Small intestine (tissue), 7 donors: Measurements from ENCODE around the gene SLC6A7. TPM values are rescaled to one million over a fixed set of nuclear protein-coding genes. Genes with fewer than 3 reads are reported as not detected.
A peak's percentile ranks its signal among the peaks of the same experiment; 100 is the strongest.

Experiments used
- DNase-seq, 2 donors: peaks; one replicate each; pipeline versions ENCODE4 v3.0.0 to v3.0.0-alpha.2; 2013
- FAIRE-seq: peaks from 2 replicates; lab custom pipeline; 2012; peaks lifted over from hg19 to GRCh38; lab: Jason Lieb, UNC
- H3K27ac ChIP-seq, 3 donors: one replicate each; pipeline ENCODE4 v1.5.1; 2013; ENCODE audit warnings: low read length in 2 of 3, mild to moderate bottlenecking in 2 of 3, control low read depth in 1 of 3, inconsistent platforms in 1 of 3, low read depth in 1 of 3, moderate library complexity in 1 of 3
- H3K27me3 ChIP-seq, 3 donors: one replicate each; pipeline ENCODE4 v1.6.1; 2013; ENCODE audit warnings: low read length in 3 of 3, inconsistent platforms in 1 of 3; ENCODE audit not compliant: control insufficient read depth in 3 of 3, insufficient read depth in 3 of 3
- H3K36me3 ChIP-seq, 3 donors: one replicate each; pipeline ENCODE4 v1.6.1; 2013; ENCODE audit warnings: low read length in 3 of 3, inconsistent platforms in 1 of 3, low read depth in 1 of 3, mild to moderate bottlenecking in 1 of 3, moderate library complexity in 1 of 3; ENCODE audit not compliant: control insufficient read depth in 3 of 3, insufficient read depth in 2 of 3
- H3K4me1 ChIP-seq, 3 donors: one replicate each; pipeline ENCODE4 v1.6.1; 2013; ENCODE audit warnings: low read length in 2 of 3, inconsistent platforms in 1 of 3, low read depth in 1 of 3, mild to moderate bottlenecking in 1 of 3, moderate library complexity in 1 of 3; ENCODE audit not compliant: control insufficient read depth in 3 of 3, insufficient read depth in 2 of 3
- H3K4me3 ChIP-seq, 3 donors: one replicate each; pipeline ENCODE4 v1.5.1; 2013; ENCODE audit warnings: low read length in 3 of 3, control low read depth in 1 of 3, inconsistent platforms in 1 of 3, low read depth in 1 of 3, mild to moderate bottlenecking in 1 of 3, moderate library complexity in 1 of 3
- H3K9me3 ChIP-seq, 2 donors: one replicate each; pipeline ENCODE4 v1.6.1; 2013; ENCODE audit warnings: low read depth in 1 of 2, low read length in 1 of 2; ENCODE audit not compliant: control insufficient read depth in 2 of 2, insufficient read depth in 1 of 2
- WGBS, 3 donors: extraction: QIAGEN DNeasy Blood & Tissue Kit; methylation state at CpG; one replicate each; pipeline ENCODE4 v1.1.7; 2013; 5-methylcytosine and 5-hydroxymethylcytosine counted together
- polyA plus RNA-seq, 4 donors: library from polyadenylated mRNA; stranded (reverse) in 3 of 4; unstranded in 1 of 4; fragments of 200-250 nt in 3 of 4; fragments of 120-200 nt in 1 of 4; gene quantifications; one replicate each; pipeline versions ENCODE4 v1.2.1 to v1.2.3, GENCODE V29; 2013
- donor health status: healthy with polysubstance abuse.
- donor health status: control.
- donor health status: control.
- donor health status: Bipolar disorder and iron deficiency.
- donor health status: healthy.

SLC6A7 gene
- polyA plus RNA-seq, 4 donors, result 0.81 to 7.1 (median 2.2) TPM

GRCh38 chr5:150184990-150185912 is 4.6 kb upstream of the SLC6A7 start:
- 19 to 61% (median 30%) methylated on average over 12 of the region's 12 CpGs for WGBS, 3 donors
- Histone ChIP-seq H3K27me3 (peaks cover 0 to 8% (median 0%) of the 10 kb centered on the region in 3 donors), H3K9me3 (no peaks in the 10 kb centered on the region), H3K4me1 (peaks cover 20 to 97% (median 24%) of the 10 kb centered on the region in 3 donors), H3K36me3 (peaks cover 0 to 61% (median 3%) of the 10 kb centered on the region in 3 donors), H3K27ac (peak overlapping the region; percentile 92 to 93 (median 93)), H3K4me3 (no peak overlapping the region)
- peak; percentile 96 to 98 for DNase-seq
- FAIRE-seq, result no peak

DNA sequence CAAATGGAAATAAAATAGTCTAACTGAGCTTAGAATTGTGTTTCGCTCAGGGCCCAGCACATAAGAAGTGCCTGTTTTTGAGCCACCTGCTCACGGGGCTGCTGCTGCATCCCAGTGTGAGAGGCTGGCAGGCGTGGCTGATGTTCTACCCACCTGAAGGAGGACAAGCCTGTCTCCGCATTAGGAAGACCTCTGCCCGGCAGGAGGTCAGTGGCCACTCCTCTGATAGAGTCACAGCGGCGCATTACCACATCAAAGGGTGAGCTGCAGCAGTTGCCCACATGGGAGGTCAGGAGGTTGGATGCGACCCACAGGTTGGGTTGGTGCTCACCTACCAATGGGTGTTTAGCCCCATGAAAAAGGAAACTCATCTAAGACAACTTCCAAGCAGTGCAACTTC is 3.7 kb upstream of the SLC6A7 start:
- H3K9me3 ChIP-seq, result no peaks in the 10 kb centered on the region
- H3K36me3 ChIP-seq, result peaks cover 0 to 54% (median 3%) of the 10 kb centered on the region in 3 donors
- peak overlapping the region; percentile 77 to 93 (median 82) for H3K27ac ChIP-seq
- DNase-seq, result no peak
- peaks cover 20 to 97% (median 21%) of the 10 kb centered on the region in 3 donors for H3K4me1 ChIP-seq
- no peak for FAIRE-seq
- 50 to 77% (median 74%) methylated on average over 8 of the region's 8 CpGs for WGBS, 3 donors
- peaks cover 0 to 15% (median 0%) of the 10 kb centered on the region in 3 donors for H3K27me3 ChIP-seq
- H3K4me3 ChIP-seq, result no peak overlapping the region

- Histone ChIP-seq H3K27me3 (peaks cover 0 to 15% (median 0%) of the 10 kb centered on the region in 3 donors), H3K9me3 (no peaks in the 10 kb centered on the region), H3K4me1 (peaks cover 17 to 89% (median 20%) of the 10 kb centered on the region in 3 donors), H3K36me3 (peaks cover 0 to 48% (median 3%) of the 10 kb centered on the region in 3 donors), H3K27ac (peak overlapping the region; percentile 77 to 93 (median 82)), H3K4me3 (no peak overlapping the region)
- FAIRE-seq (no peak), DNase-seq (peak in 1 of 2 donors; percentile 53)
- WGBS, 3 donors, result 31 to 44% (median 43%) methylated on average over 4 of the region's 4 CpGs
Observed at GRCh38 chr5:150186897-150187296, 3.0 kb upstream of the SLC6A7 start.

DNA sequence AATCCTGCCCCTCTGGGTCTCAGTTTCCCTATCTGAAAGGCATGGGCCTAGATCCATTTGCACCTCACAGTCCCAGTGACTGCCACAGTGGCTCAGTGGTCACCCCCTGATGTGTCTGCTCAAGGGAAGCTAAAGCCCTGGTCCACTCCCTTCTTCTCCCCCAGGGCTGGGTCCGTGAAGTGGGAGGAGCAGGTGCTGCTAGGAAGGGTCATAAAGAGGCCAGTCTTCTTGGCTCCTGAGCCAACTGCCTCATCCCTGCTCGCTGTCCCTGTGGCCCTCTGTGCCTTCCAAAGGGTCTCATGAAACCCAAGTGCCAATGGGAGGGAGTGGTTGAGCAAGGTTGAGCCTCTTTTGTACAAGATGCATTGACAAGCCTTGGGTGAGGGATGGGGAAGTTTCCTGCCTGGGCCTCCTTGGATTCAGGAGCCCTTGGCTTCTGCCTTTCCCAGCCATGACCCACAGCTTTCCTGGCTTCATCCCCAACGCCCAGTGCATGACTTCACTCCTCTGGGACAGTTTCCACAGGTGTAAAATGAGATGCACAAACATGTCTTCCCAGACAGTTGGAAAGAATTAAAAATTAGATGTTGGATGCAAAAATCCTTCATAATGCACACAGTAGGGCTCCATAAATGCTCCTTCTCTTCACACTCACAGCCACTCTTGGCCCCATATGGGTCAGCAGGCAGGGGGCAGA is 1.6 kb upstream of the SLC6A7 start:
- 16 to 46% (median 27%) methylated on average over 3 of the region's 3 CpGs for WGBS, 3 donors
- DNase-seq (peak; percentile 43 to 71), FAIRE-seq (no peak)
- Histone ChIP-seq H3K27me3 (peaks cover 0 to 15% (median 0%) of the 10 kb centered on the region in 3 donors), H3K36me3 (peaks cover 0 to 34% (median 3%) of the 10 kb centered on the region in 3 donors), H3K27ac (peak overlapping the region in 1 of 3 donors; percentile 93), H3K9me3 (no peaks in the 10 kb centered on the region), H3K4me1 (peaks cover 17 to 76% (median 17%) of the 10 kb centered on the region in 3 donors), H3K4me3 (no peak overlapping the region)

GRCh38 chr5:150189326-150189725 is 536 bp upstream of the SLC6A7 start:
- FAIRE-seq, result no peak
- Histone ChIP-seq H3K4me1 (peaks cover 13 to 65% (median 14%) of the 10 kb centered on the region in 3 donors), H3K27ac (no peak overlapping the region), H3K36me3 (peaks cover 0 to 24% (median 3%) of the 10 kb centered on the region in 3 donors), H3K27me3 (peaks cover 0 to 15% (median 0%) of the 10 kb centered on the region in 3 donors), H3K9me3 (no peaks in the 10 kb centered on the region), H3K4me3 (peak overlapping the region in 1 of 3 donors; percentile 41)
- DNase-seq, result no peak
- 42 to 61% (median 47%) methylated on average over 3 of the region's 3 CpGs for WGBS, 3 donors

DNA sequence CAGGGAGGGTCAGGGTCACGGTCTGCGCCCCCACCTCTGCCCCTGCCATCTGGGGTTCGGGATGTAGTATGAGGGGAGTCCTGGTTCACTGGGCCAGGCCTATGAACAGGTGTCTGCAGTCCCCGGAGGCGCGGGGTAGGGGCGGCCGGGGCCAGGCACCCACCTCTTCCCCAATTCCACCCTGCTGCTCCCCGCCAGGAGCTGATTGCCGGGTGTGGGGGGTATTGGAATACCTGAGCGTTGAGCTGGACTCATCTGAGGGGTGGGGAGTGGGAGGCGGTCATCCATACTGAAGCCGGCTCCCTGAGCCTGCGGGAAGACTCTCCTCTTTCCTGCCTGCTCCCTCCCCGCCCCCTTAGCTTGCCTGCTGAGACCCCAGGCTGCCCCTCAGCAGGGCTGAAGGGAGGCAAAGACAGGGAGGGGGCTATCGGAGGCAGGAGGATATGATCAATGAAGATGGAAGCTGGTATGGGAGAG is 679 bp downstream of the SLC6A7 start:
- WGBS, 3 donors, result 43 to 54% (median 51%) methylated on average over 14 to 16 of the region's 16 CpGs
- no peak for FAIRE-seq
- peaks cover 0 to 27% (median 3%) of the 10 kb centered on the region in 3 donors for H3K36me3 ChIP-seq
- no peak for DNase-seq
- peaks cover 0 to 15% (median 0%) of the 10 kb centered on the region in 3 donors for H3K27me3 ChIP-seq
- H3K4me1 ChIP-seq, result peaks cover 11 to 54% (median 12%) of the 10 kb centered on the region in 3 donors
- peak overlapping the region in 1 of 3 donors; percentile 23 for H3K4me3 ChIP-seq
- H3K9me3 ChIP-seq, result no peaks in the 10 kb centered on the region
- no peak overlapping the region for H3K27ac ChIP-seq

DNA sequence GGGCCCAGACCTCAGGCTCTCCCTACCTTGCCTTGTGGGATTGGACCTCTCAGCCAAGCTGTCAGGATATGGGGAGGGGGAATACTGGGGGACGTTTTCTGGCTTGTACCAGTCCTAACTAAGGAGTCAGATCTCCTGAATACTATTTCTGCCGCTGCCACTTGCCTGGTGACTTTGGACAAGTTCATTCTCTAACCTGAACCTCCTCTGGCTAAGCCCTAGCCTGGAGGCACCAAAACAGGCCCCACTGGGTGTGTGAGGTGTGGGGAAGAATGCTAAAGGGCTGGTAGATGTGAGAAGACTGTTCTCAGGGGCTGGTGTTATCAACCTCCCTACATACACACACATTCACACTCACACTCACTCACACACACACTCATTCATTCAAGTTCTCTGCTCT is 1.1 kb downstream of the SLC6A7 start:
- Histone ChIP-seq H3K4me1 (peaks cover 7 to 50% (median 8%) of the 10 kb centered on the region in 3 donors), H3K4me3 (no peak overlapping the region), H3K27me3 (peaks cover 0 to 15% (median 0%) of the 10 kb centered on the region in 3 donors), H3K27ac (no peak overlapping the region), H3K36me3 (peaks cover 0 to 27% (median 3%) of the 10 kb centered on the region in 3 donors), H3K9me3 (no peaks in the 10 kb centered on the region)
- WGBS, 3 donors, result 35 to 53% (median 42%) methylated on average over 2 of the region's 2 CpGs
- DNase-seq (no peak), FAIRE-seq (no peak)

- H3K9me3 ChIP-seq, result no peaks in the 10 kb centered on the region
- H3K4me1 ChIP-seq, result peaks cover 0 to 35% (median 3%) of the 10 kb centered on the region in 3 donors
- no peak overlapping the region for H3K27ac ChIP-seq
- DNase-seq (no peak), FAIRE-seq (no peak)
- peaks cover 0 to 15% (median 0%) of the 10 kb centered on the region in 3 donors for H3K27me3 ChIP-seq
- H3K36me3 ChIP-seq, result peaks cover 0 to 29% (median 0%) of the 10 kb centered on the region in 3 donors
- 77 to 91% (median 87%) methylated on average over 4 of the region's 4 CpGs for WGBS, 3 donors
- H3K4me3 ChIP-seq, result no peak overlapping the region
Observed at GRCh38 chr5:150192462-150192861, 2.6 kb downstream of the SLC6A7 start.
